Stomach (tissue), 9 donors: Measurements from ENCODE around the gene MEG3. TPM values are rescaled to one million over a fixed set of nuclear protein-coding genes. Genes with fewer than 3 reads are reported as not detected.

Experiments used
- DNase-seq, 2 donors: peaks; one replicate each; pipeline versions ENCODE4 v3.0.0 to v3.0.0-alpha.2; 2013 to 2019
- H3K27ac ChIP-seq, 5 donors: fragments of 200-600 bp in 4 of 5; sonication (generic) in 4 of 5; one replicate each; pipeline ENCODE4 v1.5.1; 2013 to 2019; ENCODE audit warnings: mild to moderate bottlenecking in 1 of 5, moderate library complexity in 1 of 5
- H3K27me3 ChIP-seq, 3 donors: fragments of 200-600 bp; sonication (generic); one replicate each; pipeline ENCODE4 v1.5.1; 2017 to 2019; ENCODE audit warnings: mixed run types in 1 of 3
- H3K36me3 ChIP-seq, 4 donors: fragments of 200-600 bp; sonication (generic); 1 replicate in 3 of 4; 2 replicates in 1 of 4; pipeline ENCODE4 v1.5.1; 2016 to 2019
- H3K4me1 ChIP-seq, 4 donors: fragments of 200-600 bp; sonication (generic); one replicate each; pipeline ENCODE4 v1.5.1; 2016 to 2019
- H3K4me3 ChIP-seq, 4 donors: fragments of 200-600 bp; sonication (generic) in 3 of 4; one replicate each; pipeline ENCODE4 v1.5.1; 2016 to 2019; ENCODE audit warnings: mild to moderate bottlenecking in 1 of 4
- H3K9me3 ChIP-seq, 4 donors: fragments of 200-600 bp; sonication (generic); one replicate each; pipeline ENCODE4 v1.5.1; 2016 to 2019
- CTCF ChIP-seq, 7 experiments: fragments of 450-650 bp in 4 of 7; fragments of 200-600 bp in 3 of 7; sonication (generic) in 3 of 7; IDR thresholded peaks; one replicate each; pipeline ENCODE4 v1.5.1; 2016 to 2019; ENCODE audit warnings: antibody characterized with exemption in 7 of 7, control low read depth in 2 of 7, mild to moderate bottlenecking in 1 of 7
- EP300 ChIP-seq: sonication (generic); formaldehyde crosslinking; IDR thresholded peaks from one replicate; pipeline ENCODE4 v1.6.1; 2017; ENCODE audit warnings: antibody characterized with exemption
- POLR2A ChIP-seq, 4 donors: fragments of 450-650 bp; IDR thresholded peaks; one replicate each; pipeline ENCODE4 v1.6.1; 2016; ENCODE audit warnings: antibody characterized with exemption in 4 of 4, control low read depth in 2 of 4, mild to moderate bottlenecking in 1 of 4, moderate library complexity in 1 of 4
- POLR2AphosphoS5 ChIP-seq, 3 donors: sonication (generic); formaldehyde crosslinking; IDR thresholded peaks; one replicate each; pipeline ENCODE4 v1.6.1; 2016; ENCODE audit warnings: antibody characterized with exemption in 3 of 3
- WGBS, 5 donors: extraction: QIAGEN DNeasy Blood & Tissue Kit in 3 of 5; methylation state at CpG; one replicate each; pipeline versions ENCODE4 v1.1.5 to v1.1.7; 2013 to 2018; 5-methylcytosine and 5-hydroxymethylcytosine counted together
- intact Hi-C: fragments of 100-400 bp; cut with DNase I; formaldehyde crosslinking; loops from one replicate; pipeline ENCODE4 v1.15.1; 2023; ENCODE audit warnings: low total_unique reads
- polyA plus RNA-seq, 3 donors: library from polyadenylated mRNA; stranded (reverse); fragments of 200-250 nt; gene quantifications; one replicate each; pipeline ENCODE4 v1.2.3, GENCODE V29; 2013
- total RNA-seq, 5 donors: library from RNA; depleted of rRNA; stranded (reverse); fragments of >200 nt; gene quantifications; one replicate each; pipeline versions ENCODE4 v1.1.0 to v1.2.3, GENCODE V29; 2014 to 2016
- donor health status: healthy with polysubstance abuse.
- donor health status: Bipolar disorder and iron deficiency.
- donor health status: healthy.

MEG3 gene
- total and polyA plus RNA-seq, 8 donors = 13.4 to 390 (median 99.2) TPM

DNA sequence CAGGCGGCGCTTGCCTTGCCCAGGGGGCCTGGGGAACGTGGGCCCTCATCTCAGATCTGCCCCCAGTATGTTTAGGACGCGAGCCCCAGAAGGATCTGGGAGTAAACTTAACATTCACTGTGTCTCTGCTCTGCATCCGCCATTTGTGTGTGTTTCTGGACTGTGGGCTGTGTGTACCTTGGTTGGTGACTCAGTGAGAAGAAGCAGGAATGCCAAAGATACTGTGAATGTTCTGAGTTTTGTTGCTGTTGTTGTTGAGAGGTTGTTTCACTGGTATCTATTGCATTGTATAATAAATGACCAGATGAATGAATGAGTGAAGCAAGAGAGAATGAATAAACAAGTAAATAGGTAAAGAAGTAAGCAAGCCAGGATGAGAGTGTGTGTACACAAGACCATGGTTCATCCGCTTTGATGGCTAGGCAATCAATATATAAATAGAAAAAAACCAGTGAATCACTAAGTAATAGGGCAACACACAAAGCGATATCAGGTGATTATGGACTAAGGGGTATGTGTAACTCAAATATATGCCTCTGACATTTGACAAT lies 20.5 kb downstream of the MEG3 start:
- no peak overlapping the region for H3K4me3 ChIP-seq
- no peak overlapping the region for H3K27ac ChIP-seq
- TF ChIP-seq POLR2A (IDR thresholded peaks at IDR 0.05) = no peak
- no peak for TF ChIP-seq POLR2AphosphoS5 (IDR thresholded peaks at IDR 0.05)
- no peak for TF ChIP-seq EP300
- TF ChIP-seq CTCF (IDR thresholded peaks at IDR 0.05) = no peak
- intact Hi-C loops = no loop called here
- peaks cover 0 to 14% (median 0%) of the 10 kb centered on the region in 3 donors for H3K27me3 ChIP-seq
- peaks cover 0 to 11% (median 5%) of the 10 kb centered on the region in 4 donors for H3K4me1 ChIP-seq
- WGBS, 5 donors = 82 to 87% (median 84%) methylated on average over 6 to 8 of the region's 8 CpGs
- no peaks in the 10 kb centered on the region for H3K9me3 ChIP-seq
- DNase-seq = no peak
- no peaks in the 10 kb centered on the region for H3K36me3 ChIP-seq

DNA sequence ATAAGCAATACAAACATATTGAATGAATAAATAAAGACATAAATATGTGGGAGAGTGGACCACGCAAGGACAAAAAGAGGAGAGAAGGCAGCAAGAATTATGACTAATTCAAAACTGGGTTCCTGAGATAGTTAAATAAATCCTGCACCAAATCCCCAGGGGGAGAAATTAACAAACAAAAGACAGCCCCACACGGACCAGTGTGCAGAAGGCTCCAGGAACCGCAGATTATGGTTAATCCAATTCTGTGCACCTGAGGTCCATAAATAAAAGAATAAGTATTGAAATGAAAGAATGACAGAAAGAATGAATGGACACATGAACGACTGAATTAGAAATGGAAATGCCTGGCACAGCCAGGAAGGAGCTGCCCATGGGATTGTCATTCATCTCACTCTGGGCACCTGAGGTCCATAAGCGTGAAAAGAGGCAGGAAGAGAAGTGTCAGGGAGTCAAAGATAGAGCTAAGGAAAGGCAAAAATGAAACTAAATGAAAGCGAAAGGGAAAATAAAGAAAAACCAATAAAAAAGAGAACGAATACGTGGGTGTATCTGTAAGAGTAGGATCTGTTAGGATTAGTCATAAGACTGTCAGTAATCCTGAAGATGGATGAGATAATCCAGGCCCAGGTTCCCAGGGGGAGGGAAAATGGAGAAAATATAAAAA lies 23.3 kb downstream of the MEG3 start:
- no peak for DNase-seq

DNA sequence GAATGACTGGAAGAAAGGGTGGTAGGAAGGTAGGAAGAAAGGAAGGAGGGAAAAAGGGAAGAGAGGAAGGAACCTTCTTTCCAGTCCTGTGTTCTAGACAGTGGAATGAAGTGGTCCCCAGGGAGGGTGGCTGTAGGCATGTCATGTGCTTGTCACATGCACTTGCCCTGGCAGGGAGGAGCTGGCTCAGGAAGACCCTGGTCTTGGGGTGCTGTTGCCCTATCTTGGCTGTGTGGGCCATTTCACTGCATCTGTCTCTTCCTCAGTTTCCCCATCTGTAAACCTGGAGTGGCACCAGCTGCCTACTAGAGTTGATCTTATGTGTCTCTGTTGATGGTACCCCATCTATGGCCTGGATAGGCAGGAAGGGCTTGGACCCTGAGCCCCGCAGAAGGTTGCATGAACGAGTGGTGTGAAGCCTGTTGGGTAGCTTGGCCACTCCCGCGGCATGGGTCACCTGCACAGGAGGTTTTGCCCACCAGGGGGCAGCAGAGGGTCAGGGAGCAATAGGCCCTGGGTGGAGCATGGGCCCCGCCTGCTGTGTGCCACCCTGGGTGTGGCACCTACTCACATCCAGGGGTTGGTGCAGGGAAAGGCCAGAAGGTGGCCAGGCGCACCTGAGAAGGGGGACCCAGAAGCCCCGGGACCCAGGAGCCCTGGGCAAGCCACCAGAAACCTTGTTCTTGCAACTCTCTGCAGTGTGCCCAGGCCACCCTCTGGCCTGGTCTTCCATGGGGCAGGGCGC lies 25.1 kb downstream of the MEG3 start:
- Histone ChIP-seq H3K27ac (no peak overlapping the region), H3K27me3 (peaks cover 0 to under 1% (median 0%) of the 10 kb centered on the region in 3 donors), H3K4me1 (no peaks in the 10 kb centered on the region), H3K9me3 (no peaks in the 10 kb centered on the region), H3K36me3 (no peaks in the 10 kb centered on the region), H3K4me3 (no peak overlapping the region)
- WGBS, 5 donors = 53 to 76% (median 57%) methylated on average over 4 to 8 of the region's 8 CpGs
- DNase-seq = peak; percentile 70 to 71
- intact Hi-C loops = no loop called here
- TF ChIP-seq POLR2AphosphoS5 (IDR thresholded peaks at IDR 0.05) (no peak), CTCF (IDR thresholded peaks at IDR 0.05) (peak in 5 of 7 experiments; percentile 45 to 68 (median 53)), POLR2A (IDR thresholded peaks at IDR 0.05) (no peak)

More for the DNA sequence above, 23.3 kb downstream of the MEG3 start:
- Histone ChIP-seq H3K36me3 (no peaks in the 10 kb centered on the region), H3K27me3 (peaks cover 0 to 14% (median 0%) of the 10 kb centered on the region in 3 donors), H3K4me1 (no peaks in the 10 kb centered on the region), H3K4me3 (no peak overlapping the region), H3K9me3 (no peaks in the 10 kb centered on the region), H3K27ac (no peak overlapping the region)
- intact Hi-C loops = no loop called here
- TF ChIP-seq POLR2AphosphoS5 (IDR thresholded peaks at IDR 0.05) (no peak), EP300 (no peak), CTCF (IDR thresholded peaks at IDR 0.05) (no peak), POLR2A (IDR thresholded peaks at IDR 0.05) (no peak)
- 47 to 53% (median 50%) methylated on average over 8 of the region's 8 CpGs for WGBS, 5 donors

DNA sequence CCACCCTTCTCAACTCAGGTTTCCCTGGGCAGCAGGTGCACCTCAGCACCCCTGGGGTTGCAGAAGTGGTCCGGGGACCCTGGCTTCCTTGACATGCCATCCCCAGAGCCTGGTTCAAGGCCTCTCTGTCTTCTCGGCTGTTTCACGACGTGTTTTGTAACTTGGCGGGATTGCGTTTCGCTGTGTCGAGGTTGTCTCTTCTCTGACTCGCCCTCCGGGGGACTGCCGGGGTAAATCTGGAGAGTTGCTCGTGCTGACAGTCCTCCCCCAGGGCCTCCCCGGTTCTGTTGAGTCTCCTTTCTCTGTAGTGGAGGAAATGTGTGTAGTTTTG lies 25.6 kb downstream of the MEG3 start:
- Histone ChIP-seq H3K27me3 (no peaks in the 10 kb centered on the region), H3K9me3 (no peaks in the 10 kb centered on the region), H3K27ac (no peak overlapping the region), H3K4me1 (no peaks in the 10 kb centered on the region), H3K36me3 (no peaks in the 10 kb centered on the region), H3K4me3 (no peak overlapping the region)
- intact Hi-C loops = no loop called here
- WGBS, 5 donors = 84 to 92% (median 88%) methylated on average over 13 of the region's 13 CpGs
- TF ChIP-seq CTCF (IDR thresholded peaks at IDR 0.05) (no peak), POLR2AphosphoS5 (IDR thresholded peaks at IDR 0.05) (no peak), POLR2A (IDR thresholded peaks at IDR 0.05) (no peak), EP300 (no peak)
- no peak for DNase-seq
